ENCODE results near the gene DNAH14. TPM values are rescaled to one million over a fixed set of nuclear protein-coding genes. Genes with fewer than 3 reads are reported as not detected.
A peak's percentile ranks its signal among the peaks of the same experiment; 100 is the strongest.

Gene DNAH14
- total and polyA plus RNA-seq, 5 donors, result 3.4 to 10.1 (median 8.6) TPM

DNA sequence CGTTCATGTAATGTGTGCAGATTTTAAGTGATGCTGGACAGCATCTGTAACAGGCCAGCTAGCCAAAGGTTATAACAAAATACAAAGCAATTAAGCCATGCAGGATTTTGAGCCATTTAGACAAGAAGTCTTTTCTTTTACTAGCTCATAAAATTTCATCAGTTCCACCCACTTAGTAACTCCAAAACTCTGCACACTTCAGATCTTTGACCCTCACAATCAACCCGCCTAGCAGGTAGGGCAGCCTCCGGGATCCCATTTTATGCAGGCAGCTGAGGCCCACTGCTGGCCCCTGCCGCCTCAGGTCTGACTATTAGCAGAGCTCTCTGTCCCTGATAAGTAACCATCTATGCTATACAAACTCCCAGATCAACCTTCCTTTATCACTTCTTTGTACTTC, 489.1 kb downstream of the DNAH14 start:
- no peak overlapping the region for H3K4me3 ChIP-seq (ENCODE audit: low read length)
- no peaks in the 10 kb centered on the region for H3K27me3 ChIP-seq (ENCODE audit: control insufficient read depth, insufficient read depth)
- peaks cover 3% of the 10 kb centered on the region for H3K4me1 ChIP-seq (ENCODE audit: control insufficient read depth, insufficient read depth, low read length)
- no peak for DNase-seq
- no peak overlapping the region for H3K27ac ChIP-seq (ENCODE audit: low read length)
- no peak for ATAC-seq
- H3K9me3 ChIP-seq (ENCODE audit: control insufficient read depth, low read length), result no peaks in the 10 kb centered on the region
- intact Hi-C loops (cut with DNase I), result no loop called here
- 93% methylated on average over 4 of the region's 4 CpGs for WGBS

DNA sequence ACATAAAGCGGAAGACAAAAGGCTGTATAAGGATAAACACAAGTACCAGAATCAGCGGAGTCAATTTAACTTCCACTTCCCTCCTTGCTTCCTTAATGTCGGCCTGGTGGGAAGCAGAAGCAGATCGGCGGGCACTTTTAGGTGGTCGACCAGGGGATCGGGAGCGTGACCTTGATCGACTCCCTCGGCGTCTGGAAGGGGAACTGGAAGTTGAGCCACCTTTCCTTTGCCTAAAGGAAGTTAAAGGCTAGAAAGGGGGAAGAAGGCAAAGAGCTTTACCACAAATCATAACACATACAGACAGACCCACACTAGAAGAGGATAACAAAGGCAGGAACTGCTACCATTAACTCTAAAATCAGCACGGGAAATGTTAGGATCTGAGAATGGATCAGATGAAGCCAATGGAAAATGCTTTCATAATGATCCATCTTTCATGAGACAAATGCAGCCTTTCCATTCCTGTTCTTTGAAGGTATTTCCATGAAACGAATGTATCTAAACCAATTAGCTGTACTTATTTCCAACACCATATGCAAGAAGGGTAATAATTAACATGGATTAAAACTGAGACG, 492.6 kb downstream of the DNAH14 start:
- no peaks in the 10 kb centered on the region for H3K9me3 ChIP-seq (ENCODE audit: control insufficient read depth, low read length)
- H3K27ac ChIP-seq (ENCODE audit: low read length), result no peak overlapping the region
- 61% methylated on average over 14 of the region's 14 CpGs for WGBS
- intact Hi-C loops (cut with DNase I), result no loop called here
- peaks cover 9% of the 10 kb centered on the region for H3K4me1 ChIP-seq (ENCODE audit: control insufficient read depth, insufficient read depth, low read length)
- no peaks in the 10 kb centered on the region for H3K27me3 ChIP-seq (ENCODE audit: control insufficient read depth, insufficient read depth)
- H3K4me3 ChIP-seq (ENCODE audit: low read length), result no peak overlapping the region
- DNase-seq, result no peak
- ATAC-seq, result no peak

DNA sequence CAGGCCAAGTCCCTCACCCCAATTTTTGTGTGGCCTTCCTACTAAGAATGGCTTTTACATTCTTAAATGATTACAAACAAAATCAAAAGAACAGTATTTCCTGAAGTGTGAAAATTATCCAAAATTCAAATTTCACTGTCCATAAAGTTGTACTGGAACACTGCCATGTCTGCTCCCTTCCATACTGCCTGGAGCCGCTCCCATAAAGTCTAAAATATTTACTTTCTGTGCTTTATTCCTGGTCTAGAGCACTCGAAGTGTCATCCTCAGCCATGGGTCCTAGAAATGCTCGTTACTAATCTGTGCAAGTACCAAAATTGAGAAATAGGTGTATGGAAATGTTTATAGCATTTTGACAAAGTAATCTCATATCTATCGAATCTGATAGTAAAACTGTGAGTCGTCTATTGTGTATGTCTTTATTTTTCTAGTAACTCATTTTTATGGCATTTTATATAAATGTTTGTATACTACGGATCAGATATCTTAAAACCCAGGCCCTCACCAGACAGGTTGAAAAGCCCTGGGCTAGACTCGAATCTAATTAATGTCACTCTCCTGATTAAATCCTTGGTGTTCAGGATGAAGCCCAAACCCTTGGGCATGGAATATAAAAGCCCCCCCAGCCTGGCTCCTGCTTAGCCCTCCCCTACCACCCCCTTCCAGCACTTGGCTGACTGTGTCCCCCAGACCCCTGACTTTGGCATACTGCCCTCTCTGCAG, 493.5 kb downstream of the DNAH14 start:
- Histone ChIP-seq H3K4me3 (ENCODE audit: low read length) (no peak overlapping the region), H3K9me3 (ENCODE audit: control insufficient read depth, low read length) (no peaks in the 10 kb centered on the region), H3K4me1 (ENCODE audit: control insufficient read depth, insufficient read depth, low read length) (peaks cover 9% of the 10 kb centered on the region), H3K27me3 (ENCODE audit: control insufficient read depth, insufficient read depth) (no peaks in the 10 kb centered on the region), H3K27ac (ENCODE audit: low read length) (no peak overlapping the region)
- DNase-seq (no peak), ATAC-seq (no peak)
- WGBS, result 75% methylated on average over 7 of the region's 7 CpGs
- intact Hi-C loops (cut with DNase I), result no loop called here

DNA sequence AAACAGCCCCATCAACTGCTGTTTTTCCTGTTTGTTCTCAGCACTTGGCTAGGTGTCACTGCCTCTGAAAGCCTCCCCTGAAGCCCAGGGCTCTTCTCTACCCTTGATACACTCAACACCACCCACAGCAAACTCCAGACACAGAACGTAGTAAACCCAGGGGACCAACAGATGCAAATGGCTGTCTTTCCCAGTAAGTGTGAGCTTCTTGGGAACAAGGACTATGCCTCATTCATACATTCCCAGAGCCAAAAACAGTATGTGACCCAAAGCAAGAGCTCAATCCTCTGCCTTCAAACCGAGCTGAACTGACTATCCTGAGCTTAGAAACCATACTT, 494.0 kb downstream of the DNAH14 start:
- 66% methylated on average over 2 of the region's 2 CpGs for WGBS
- ATAC-seq (no peak), DNase-seq (no peak)
- Histone ChIP-seq H3K4me1 (ENCODE audit: control insufficient read depth, insufficient read depth, low read length) (peaks cover 9% of the 10 kb centered on the region), H3K27me3 (ENCODE audit: control insufficient read depth, insufficient read depth) (no peaks in the 10 kb centered on the region), H3K4me3 (ENCODE audit: low read length) (no peak overlapping the region), H3K9me3 (ENCODE audit: control insufficient read depth, low read length) (no peaks in the 10 kb centered on the region), H3K27ac (ENCODE audit: low read length) (no peak overlapping the region)
- intact Hi-C loops (cut with DNase I), result no loop called here

DNA sequence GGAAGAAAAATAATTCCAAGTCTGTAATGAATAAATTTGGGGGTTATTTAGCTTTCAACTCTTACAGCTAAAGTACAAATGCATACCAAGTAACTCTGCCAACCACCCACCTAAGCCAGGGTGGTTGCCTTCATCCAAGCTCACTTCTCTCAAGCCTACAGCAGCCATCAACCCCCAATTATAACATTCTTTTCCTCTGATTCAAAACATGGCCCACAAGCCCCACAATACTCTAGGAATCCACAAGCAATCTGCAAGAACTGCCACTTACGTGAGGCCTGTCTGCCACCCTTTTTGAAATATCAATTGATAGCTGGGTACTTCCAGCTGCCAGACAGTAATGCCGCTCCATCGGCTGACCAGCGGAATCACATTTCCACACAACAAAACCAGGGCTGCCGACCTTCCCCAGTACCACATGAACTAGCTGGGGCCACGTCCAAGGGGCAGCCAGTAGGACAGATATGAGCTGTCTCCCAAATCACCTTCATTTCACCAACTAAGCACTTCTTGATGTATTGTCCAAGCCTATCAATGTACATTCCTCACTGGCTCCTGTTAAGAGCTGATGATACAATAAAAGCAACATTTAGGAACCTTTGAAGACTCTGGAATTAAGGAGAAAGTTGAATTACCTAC, 495.2 kb downstream of the DNAH14 start:
- no peaks in the 10 kb centered on the region for H3K9me3 ChIP-seq (ENCODE audit: control insufficient read depth, low read length)
- H3K4me3 ChIP-seq (ENCODE audit: low read length), result no peak overlapping the region
- H3K4me1 ChIP-seq (ENCODE audit: control insufficient read depth, insufficient read depth, low read length), result peaks cover 9% of the 10 kb centered on the region
- DNase-seq (no peak), ATAC-seq (no peak)
- intact Hi-C loops (cut with DNase I), result no loop called here
- no peak overlapping the region for H3K27ac ChIP-seq (ENCODE audit: low read length)
- H3K27me3 ChIP-seq (ENCODE audit: control insufficient read depth, insufficient read depth), result no peaks in the 10 kb centered on the region
- 78% methylated on average over 6 of the region's 6 CpGs for WGBS

DNA sequence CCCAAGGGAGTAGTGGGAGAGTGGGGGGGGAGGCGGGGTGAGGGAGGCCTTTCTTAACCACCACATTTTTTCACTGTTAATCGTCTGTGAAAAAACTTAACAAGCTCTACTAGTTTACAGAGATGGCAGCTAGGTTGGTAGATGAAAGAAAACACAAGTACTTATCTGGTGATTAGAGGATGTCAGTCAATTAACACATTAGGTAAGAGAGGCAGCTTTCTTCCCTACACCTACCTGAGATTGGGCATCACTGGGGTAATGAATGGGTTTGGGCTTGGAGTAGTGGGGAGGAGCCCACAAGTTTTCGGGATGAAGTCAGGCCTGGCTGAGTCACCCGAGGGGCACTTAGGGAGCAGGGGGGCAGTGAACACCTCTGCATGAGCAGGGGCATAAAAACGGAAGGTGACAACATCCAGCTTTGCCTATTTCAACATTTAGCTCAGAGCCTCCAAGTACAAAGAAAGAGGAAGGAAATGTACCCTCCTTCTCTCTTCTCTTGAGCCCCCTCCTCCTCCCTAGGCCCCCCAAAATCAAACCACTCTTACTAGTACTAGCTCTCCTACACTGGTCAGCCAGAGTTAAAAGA, 495.8 kb downstream of the DNAH14 start:
- DNase-seq (no peak), ATAC-seq (no peak)
- 58% methylated on average over 5 of the region's 5 CpGs for WGBS
- intact Hi-C loops (cut with DNase I), result no loop called here
- Histone ChIP-seq H3K27me3 (ENCODE audit: control insufficient read depth, insufficient read depth) (no peaks in the 10 kb centered on the region), H3K4me1 (ENCODE audit: control insufficient read depth, insufficient read depth, low read length) (peaks cover 9% of the 10 kb centered on the region), H3K9me3 (ENCODE audit: control insufficient read depth, low read length) (no peaks in the 10 kb centered on the region), H3K27ac (ENCODE audit: low read length) (no peak overlapping the region), H3K4me3 (ENCODE audit: low read length) (no peak overlapping the region)

DNA sequence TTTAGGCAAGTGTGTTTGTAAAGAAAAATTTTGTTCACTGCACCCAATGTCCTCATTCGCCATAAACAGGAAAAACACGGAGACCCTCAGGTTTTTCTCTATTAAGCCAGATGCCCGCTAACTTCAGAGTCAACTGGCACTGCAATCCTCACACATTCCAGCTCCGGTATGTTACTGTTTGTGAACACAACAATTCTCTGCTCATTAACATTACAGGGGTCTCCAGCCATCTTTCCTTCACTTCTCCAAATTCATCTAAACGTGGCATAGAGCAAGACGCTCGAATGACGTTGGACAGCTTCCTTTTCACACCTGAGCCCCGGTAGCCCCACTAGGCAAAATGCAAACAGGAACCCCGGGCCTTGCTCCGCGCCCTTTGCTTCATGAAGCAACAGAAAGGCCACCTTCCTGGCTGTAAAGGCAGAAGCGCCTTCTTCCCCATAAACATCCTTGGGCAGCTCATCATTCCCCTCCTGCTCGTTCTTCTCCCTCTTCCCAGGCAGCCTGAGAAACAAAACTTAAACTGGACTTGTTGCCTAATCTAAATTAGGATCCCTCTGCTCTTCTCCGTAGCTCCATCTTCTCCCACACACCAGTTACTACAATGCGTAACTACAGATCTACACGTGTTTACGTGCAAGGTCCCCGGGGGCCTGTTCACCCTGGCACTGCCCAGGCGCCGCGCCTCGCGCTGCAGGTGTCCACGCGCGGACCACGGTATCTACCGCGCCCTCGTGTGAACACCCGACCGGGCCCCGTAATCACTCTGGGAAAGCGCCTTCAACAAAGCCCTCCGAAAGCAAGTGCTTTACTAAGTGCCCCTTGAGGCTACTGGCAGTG, 497.1 kb downstream of the DNAH14 start:
- intact Hi-C loops (cut with DNase I), result no loop called here
- Histone ChIP-seq H3K4me1 (ENCODE audit: control insufficient read depth, insufficient read depth, low read length) (peaks cover 9% of the 10 kb centered on the region), H3K27me3 (ENCODE audit: control insufficient read depth, insufficient read depth) (no peaks in the 10 kb centered on the region), H3K4me3 (ENCODE audit: low read length) (peak overlapping the region; percentile 86), H3K27ac (ENCODE audit: low read length) (no peak overlapping the region), H3K9me3 (ENCODE audit: control insufficient read depth, low read length) (no peaks in the 10 kb centered on the region)
- DNase-seq, result peak in 2 of 3 donors; percentile 71 to 72
- WGBS, result 7% methylated on average over 36 of the region's 36 CpGs
- peak; percentile 4 to 27 for ATAC-seq

DNA sequence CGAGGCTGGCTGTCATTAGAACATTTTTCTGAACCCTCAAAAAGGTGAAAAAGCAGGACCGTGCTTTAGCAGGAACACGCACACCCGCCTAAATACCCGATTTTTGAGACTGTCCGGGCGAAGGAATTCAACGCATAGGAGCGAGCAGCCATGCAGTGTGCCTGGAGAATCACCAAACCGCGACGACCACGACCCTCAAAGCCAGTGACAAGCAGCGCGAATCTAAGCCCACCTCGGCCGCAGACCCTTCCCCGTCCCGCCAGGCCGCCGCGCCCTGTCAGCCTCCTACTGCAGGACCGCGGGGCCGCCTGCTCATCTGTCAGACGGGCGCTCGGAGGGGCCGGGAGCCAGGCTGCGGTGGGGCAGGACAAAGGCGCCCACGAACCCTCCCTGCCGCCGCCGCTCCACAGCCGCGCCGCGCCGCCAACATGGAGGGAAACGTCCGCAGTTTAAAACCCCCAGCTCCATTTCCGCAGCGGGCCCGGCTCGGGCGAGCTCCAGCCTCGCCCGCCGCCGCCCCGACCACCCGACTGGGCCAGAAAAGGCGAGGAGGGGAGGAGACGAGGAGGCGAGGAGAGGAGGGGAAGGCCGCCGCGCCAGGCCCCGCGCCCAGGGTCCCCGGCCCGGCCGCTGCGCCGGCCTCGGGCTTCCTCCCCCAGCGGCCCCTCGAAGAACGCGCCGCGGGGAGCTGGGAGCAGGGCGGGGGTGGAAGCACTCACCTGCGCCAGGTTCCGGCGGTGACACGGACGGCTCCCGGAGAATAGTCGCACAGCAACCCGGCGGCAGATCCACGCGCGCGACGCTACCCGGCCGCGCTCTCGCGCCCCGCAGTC, 498.0 kb downstream of the DNAH14 start, which contains the start of gene LBR:
TSS of gene LBR (minus strand) at position 804 of the 833 bp plus-strand sequence. CDS start 3,963 bp downstream, outside the sequence.
- intact Hi-C loops (cut with DNase I), result no loop called here
- under 1% methylated on average over 94 of the region's 94 CpGs for WGBS
- peak within 1 kb of the TSS; percentile 86 for H3K4me3 ChIP-seq (ENCODE audit: low read length)
- H3K9me3 ChIP-seq (ENCODE audit: control insufficient read depth, low read length), result no peaks in the 10 kb centered on the region
- H3K27ac ChIP-seq (ENCODE audit: low read length), result peak within 1 kb of the TSS; percentile 96
- peak; percentile 58 to 60 for ATAC-seq
- peak; percentile 38 to 82 (median 81) for DNase-seq
- H3K27me3 ChIP-seq (ENCODE audit: control insufficient read depth, insufficient read depth), result no peaks in the 10 kb centered on the region
- peaks cover 9% of the 10 kb centered on the region for H3K4me1 ChIP-seq (ENCODE audit: control insufficient read depth, insufficient read depth, low read length)

DNA sequence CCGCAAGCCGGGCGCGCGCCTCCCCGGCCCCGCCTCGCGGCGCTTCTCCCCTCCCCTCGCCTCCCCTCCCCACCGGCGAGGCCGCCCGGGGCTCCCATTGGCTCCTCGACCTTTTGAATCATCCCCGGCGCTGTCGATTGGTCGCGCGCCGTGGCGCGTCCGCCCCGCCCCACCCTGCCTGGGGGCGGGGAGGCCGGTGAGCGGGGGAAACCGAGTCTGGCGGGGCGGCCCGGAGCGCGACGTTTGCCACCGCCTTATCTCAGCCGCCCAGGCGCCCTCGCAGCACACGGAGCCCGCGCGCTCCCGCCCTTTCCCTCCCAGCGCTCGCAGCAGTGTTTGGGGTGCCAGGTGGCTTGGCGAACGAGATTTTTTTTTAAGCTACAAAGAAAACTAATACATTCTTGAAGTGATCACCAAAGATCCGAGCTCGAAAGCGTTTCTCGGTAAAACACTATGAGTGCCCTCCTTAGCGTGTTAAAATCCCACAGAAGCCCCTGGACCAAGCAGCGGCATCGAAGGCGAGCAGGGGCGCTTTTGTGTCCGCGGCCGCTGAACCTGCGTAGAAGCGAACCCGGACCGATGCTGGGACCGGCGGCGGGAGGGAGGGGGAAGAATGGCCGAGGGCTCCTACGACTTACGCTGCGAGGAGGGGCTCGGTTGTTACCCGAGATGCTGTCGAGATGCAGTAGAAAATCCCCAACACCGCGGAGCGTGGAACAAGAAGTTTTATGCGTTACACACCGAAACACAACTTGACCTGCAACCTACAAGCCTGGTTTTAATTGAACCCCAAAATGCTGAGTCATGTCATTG, 498.8 kb downstream of the DNAH14 start:
- peak; percentile 96 to 98 for ATAC-seq

More for the DNA sequence above, 498.8 kb downstream of the DNAH14 start:
- WGBS, result under 1% methylated on average over 81 of the region's 81 CpGs
- peak overlapping the region; percentile 86 for H3K4me3 ChIP-seq (ENCODE audit: low read length)
- H3K9me3 ChIP-seq (ENCODE audit: control insufficient read depth, low read length), result no peaks in the 10 kb centered on the region
- H3K4me1 ChIP-seq (ENCODE audit: control insufficient read depth, insufficient read depth, low read length), result peaks cover 9% of the 10 kb centered on the region
- DNase-seq, result peak; percentile 92 to 97 (median 97)
- peak overlapping the region; percentile 96 for H3K27ac ChIP-seq (ENCODE audit: low read length)
- H3K27me3 ChIP-seq (ENCODE audit: control insufficient read depth, insufficient read depth), result no peaks in the 10 kb centered on the region
- intact Hi-C loops (cut with DNase I), result no loop called here
